MM.1S (cell line): ENCODE data around the gene RSPH1.

Source experiments
- CTCF ChIP-seq: fragments of 300-600 bp; sonication (generic); IDR thresholded peaks from 2 replicates; pipeline ENCODE4 v1.5.1; 2016; ENCODE audit warnings: antibody characterized with exemption, low read length, mixed read lengths
- EZH2 ChIP-seq: fragments of 300-600 bp; sonication (generic); optimal IDR thresholded peaks from 2 replicates; pipeline ENCODE3; 2017; ENCODE audit warnings: low read depth, mild to moderate bottlenecking, antibody characterized with exemption, low read length, mixed read lengths

DNA sequence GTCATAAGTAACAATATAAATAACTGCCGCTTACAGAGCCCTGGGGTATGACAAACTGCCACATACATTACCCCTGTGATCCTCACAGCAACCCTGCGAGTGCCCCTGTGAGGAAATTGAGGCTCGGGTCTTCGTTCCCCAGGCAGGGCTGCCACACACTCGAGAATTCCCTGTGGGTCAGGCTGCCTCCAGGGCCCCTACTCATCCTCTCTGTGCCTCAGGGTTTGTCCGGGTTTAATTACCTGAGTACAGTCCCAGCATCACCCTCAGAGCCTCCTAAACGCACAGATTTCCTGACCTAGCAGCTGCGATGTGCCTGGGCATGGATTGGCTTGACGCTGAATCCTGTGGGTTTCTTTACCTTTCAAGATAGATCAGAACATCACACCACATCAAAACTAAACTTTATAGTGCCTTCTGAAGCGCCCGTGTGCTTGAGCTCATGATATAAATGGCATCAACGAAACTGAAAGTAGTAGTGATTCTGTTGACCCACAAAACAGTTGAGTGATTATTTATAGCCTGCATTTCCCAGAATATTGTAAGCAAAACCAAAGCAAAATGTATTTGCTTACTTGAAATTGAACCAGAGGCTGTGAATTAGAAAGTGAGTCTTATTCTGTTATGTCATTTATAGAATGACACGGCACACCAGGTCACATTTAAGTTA lies 31.6 kb upstream of the RSPH1 start:
- TF ChIP-seq CTCF: no peak
- no peak for TF ChIP-seq EZH2
